Chondrocyte (in vitro differentiated cells): ENCODE data around the gene CADPS. TPM values are rescaled to one million over a fixed set of nuclear protein-coding genes. Genes with fewer than 3 reads are reported as not detected.

ENCODE experiments used
- DNase-seq: peaks from one replicate; pipeline ENCODE4 v3.0.0; 2021; ENCODE audit warnings: mixed read lengths, low spot score
- H3K27ac Mint-ChIP-seq: one replicate; pipeline ENCODE4 v1.8.0; 2021; ENCODE audit warnings: mild to moderate bottlenecking, moderate library complexity, mixed read lengths; ENCODE audit not compliant: unreplicated experiment
- H3K27me3 Mint-ChIP-seq: 2 replicates; pipeline ENCODE4 v1.8.0; 2021; ENCODE audit warnings: low read depth, mixed read lengths
- H3K36me3 Mint-ChIP-seq: 2 replicates; pipeline ENCODE4 v1.8.0; 2021; ENCODE audit warnings: low read depth, mixed read lengths
- H3K4me1 Mint-ChIP-seq: 2 replicates; pipeline ENCODE4 v1.8.0; 2021; ENCODE audit warnings: low read depth, mild to moderate bottlenecking, mixed read lengths
- H3K4me3 Mint-ChIP-seq: one replicate; pipeline ENCODE4 v1.8.0; 2021; ENCODE audit warnings: mild to moderate bottlenecking, moderate library complexity, mixed read lengths; ENCODE audit not compliant: unreplicated experiment
- H3K9me3 Mint-ChIP-seq: 2 replicates; pipeline ENCODE4 v1.8.0; 2021; ENCODE audit warnings: low read depth, mixed read lengths
- total RNA-seq: library from RNA; stranded (reverse); gene quantifications from 3 replicates; pipeline ENCODE4 v1.2.1, GENCODE V29; 2021
- TF ChIP-seq, protein P1 (sequence below): fragments of 200-600 bp; sonication (generic); IDR thresholded peaks from 2 replicates; pipeline ENCODE4 v1.5.0; 2021; ENCODE audit warnings: antibody characterized with exemption, mild to moderate bottlenecking, moderate library complexity

Gene CADPS
- total RNA-seq, 1 donor from 2014 or later = not detected

DNA sequence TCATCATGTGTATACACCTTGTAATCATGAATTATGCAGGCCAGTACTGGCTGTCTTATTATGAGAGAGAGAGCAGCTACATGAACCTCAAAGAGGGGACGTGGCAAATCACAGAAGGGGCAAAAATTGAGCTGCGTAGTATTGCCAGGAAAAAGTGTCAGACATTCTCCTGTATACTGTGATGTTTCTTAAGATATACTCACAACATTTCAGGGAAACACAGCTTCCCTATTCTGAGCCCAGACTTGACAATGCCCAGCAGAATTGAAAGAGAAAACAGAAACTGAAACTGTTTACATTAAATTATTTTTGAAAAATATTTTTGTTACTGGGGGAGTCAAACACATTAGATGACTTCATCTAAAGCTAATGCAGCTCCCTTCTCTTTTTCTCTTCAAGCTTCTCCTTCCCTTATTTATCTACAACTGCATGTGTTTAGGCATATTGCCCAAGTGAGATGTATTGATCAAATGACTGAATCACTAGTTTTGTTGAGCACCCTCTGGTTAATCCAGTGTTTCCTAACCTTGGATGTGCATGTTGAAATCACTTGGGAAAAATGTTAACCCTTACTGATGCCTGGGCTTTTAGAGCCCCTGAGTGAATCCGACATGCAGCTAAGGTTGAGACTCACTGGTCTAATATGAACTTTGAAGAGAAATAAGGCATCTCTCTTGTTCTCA is 39.5 kb downstream of the CADPS start:
- Mint-ChIP-seq H3K4me3 (no peak overlapping the region), H3K27ac (no peak overlapping the region), H3K4me1 (no peaks in the 10 kb centered on the region), H3K27me3 (peaks cover 2% of the 10 kb centered on the region), H3K36me3 (no peaks in the 10 kb centered on the region), H3K9me3 (no peaks in the 10 kb centered on the region)
- no peak for DNase-seq
- TF ChIP-seq, protein P1, sequence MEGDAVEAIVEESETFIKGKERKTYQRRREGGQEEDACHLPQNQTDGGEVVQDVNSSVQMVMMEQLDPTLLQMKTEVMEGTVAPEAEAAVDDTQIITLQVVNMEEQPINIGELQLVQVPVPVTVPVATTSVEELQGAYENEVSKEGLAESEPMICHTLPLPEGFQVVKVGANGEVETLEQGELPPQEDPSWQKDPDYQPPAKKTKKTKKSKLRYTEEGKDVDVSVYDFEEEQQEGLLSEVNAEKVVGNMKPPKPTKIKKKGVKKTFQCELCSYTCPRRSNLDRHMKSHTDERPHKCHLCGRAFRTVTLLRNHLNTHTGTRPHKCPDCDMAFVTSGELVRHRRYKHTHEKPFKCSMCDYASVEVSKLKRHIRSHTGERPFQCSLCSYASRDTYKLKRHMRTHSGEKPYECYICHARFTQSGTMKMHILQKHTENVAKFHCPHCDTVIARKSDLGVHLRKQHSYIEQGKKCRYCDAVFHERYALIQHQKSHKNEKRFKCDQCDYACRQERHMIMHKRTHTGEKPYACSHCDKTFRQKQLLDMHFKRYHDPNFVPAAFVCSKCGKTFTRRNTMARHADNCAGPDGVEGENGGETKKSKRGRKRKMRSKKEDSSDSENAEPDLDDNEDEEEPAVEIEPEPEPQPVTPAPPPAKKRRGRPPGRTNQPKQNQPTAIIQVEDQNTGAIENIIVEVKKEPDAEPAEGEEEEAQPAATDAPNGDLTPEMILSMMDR = no peak

DNA sequence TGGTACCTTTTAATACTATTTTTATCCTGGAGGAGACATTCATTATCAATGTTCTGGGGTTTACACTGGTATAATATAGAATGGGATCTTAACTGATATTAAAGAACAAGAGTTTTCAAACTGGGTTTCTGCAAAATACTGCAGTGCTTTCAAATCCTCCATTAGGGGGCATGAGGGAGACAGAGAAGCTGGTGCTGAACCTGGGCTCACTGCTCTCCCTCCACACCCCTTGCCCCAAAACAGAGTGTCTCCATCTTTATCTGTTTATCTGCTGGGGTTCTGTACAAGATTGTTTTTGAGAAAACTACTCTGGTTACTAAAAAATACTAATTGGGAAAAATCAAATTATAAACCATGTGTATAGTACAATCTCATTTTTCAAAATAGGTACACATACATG is 41.7 kb downstream of the CADPS start:
- Mint-ChIP-seq H3K36me3 (no peaks in the 10 kb centered on the region), H3K27ac (no peak overlapping the region), H3K4me3 (no peak overlapping the region), H3K27me3 (peaks cover 2% of the 10 kb centered on the region), H3K4me1 (no peaks in the 10 kb centered on the region), H3K9me3 (no peaks in the 10 kb centered on the region)
- TF ChIP-seq, protein P1 = peak; percentile 48
- DNase-seq = no peak

DNA sequence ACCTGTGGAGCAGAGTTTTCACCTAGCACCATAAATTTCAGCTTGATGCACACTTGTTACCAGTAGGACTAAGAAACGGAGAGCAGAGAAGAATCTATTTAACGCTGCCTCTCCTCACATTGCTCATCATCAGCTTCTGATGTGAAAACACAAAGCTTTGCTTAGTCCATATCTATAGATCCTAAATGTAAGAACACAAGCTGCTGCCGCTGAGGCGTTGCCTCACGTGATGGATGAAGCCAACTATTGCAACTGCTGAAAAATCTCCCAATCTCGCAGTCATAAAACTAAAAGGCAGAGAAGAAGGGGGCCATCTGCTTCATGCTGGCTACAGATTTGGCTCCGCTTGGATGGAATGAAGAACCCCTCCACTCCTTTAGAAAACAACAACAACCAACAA is 42.7 kb downstream of the CADPS start:
- DNase-seq = no peak
- Mint-ChIP-seq H3K4me1 (no peaks in the 10 kb centered on the region), H3K36me3 (no peaks in the 10 kb centered on the region), H3K4me3 (no peak overlapping the region), H3K27ac (no peak overlapping the region), H3K9me3 (no peaks in the 10 kb centered on the region), H3K27me3 (peaks cover 2% of the 10 kb centered on the region)
- TF ChIP-seq, protein P1 = no peak

DNA sequence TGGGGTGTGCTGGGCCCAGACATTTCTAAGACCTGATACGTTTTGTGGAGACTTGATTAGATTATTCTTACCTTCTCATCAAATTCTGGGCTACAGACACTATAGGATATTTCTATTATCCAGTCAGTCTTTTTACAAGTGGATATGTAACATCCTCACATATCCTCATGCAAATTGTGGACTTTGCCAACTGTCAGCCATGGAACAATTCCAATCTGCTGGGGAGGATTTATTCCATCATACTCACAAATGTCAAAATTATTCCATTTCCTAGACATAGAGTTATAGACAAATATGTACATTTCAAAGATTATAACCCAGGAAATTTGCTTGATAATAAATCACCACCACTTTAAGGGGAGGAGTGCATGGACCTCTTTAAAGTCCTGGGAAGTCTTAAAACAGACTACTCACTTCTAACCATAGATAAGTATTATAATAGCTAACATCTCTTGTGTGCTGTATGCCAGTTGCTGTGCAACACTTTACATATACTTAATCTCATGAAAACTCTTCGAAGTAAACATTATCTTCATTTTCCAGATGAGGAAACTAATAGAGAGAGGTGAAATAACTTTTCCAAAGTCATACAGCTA is 44.4 kb downstream of the CADPS start:
- Mint-ChIP-seq H3K27me3 (peaks cover 2% of the 10 kb centered on the region), H3K36me3 (no peaks in the 10 kb centered on the region), H3K9me3 (no peaks in the 10 kb centered on the region), H3K4me3 (no peak overlapping the region), H3K27ac (no peak overlapping the region), H3K4me1 (no peaks in the 10 kb centered on the region)
- DNase-seq = no peak
- TF ChIP-seq, protein P1 = no peak

DNA sequence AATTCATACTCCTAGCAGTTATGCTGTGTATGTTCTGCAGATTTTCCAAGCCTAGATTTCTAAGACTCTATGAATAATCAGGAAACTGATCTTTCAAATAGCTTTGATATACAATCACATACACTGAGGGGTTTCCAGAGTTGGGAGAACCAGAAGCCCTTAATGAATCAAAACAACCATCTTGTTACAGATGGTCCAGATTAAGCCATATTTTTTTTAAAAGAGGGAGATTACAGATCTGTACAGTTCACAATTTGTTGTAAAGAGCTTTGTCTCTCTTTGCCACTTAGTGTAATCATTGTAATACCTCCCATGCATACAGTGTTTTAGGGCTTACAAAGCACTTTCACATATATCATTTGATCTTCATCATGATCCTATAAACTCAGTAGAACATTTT is 47.7 kb downstream of the CADPS start:
- H3K9me3 Mint-ChIP-seq = no peaks in the 10 kb centered on the region
- no peaks in the 10 kb centered on the region for H3K4me1 Mint-ChIP-seq
- no peak overlapping the region for H3K27ac Mint-ChIP-seq
- DNase-seq = no peak
- peaks cover 8% of the 10 kb centered on the region for H3K27me3 Mint-ChIP-seq
- no peak overlapping the region for H3K4me3 Mint-ChIP-seq
- H3K36me3 Mint-ChIP-seq = no peaks in the 10 kb centered on the region
- TF ChIP-seq, protein P1 = no peak
